Measurements from ENCODE around the gene ZFYVE28. TPM values are rescaled to one million over a fixed set of nuclear protein-coding genes. Genes with fewer than 3 reads are reported as not detected.
"Not testable (repeated sequence)": the region's sequence is repeated elsewhere in the genome, so short reads cannot be mapped to it uniquely, and the experiment has no call there.

The ZFYVE28 gene
- total RNA-seq, 1 experiment from 2014 or later = 1.5 TPM

DNA sequence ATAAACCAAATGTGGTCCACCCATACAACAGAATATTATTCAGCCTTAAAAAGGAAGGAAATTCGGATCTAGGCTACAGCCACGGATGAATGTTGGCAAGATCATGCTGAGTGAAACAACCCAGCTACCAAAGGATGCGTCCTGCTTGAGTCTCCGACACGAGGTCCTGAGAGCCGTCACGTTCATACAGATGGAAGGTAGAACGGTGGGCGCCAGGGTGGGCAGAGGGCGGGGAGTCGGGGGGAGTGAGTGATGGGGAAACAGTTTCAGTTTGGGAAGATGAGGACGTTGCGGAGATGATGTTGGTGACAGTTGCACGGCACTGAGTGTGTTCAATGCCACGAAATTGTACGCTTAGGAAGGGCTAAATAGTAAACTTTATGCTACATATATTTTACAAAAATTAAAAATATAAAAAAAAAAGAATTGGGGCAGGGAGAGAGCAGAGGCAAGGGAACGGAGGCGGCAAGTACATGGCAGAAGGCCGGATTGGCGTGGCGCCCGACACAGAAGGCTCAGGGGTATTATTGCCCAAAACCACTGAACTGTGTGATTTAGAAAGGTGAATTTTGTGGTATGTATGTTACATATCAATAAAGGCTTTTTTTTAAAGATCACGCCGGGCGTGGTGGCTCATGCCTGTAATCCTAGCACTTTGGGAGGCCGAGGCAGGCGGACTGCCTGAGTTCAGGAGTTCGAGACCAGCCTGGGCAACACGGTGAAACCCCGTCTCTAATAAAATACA is 141.7 kb downstream of the ZFYVE28 start:
- no peaks in the 10 kb centered on the region for H3K27me3 ChIP-seq
- H3K36me3 ChIP-seq = no peaks in the 10 kb centered on the region
- H3K4me3 ChIP-seq = no peak overlapping the region
- DNase-seq = no peak
- no peaks in the 10 kb centered on the region for H3K9me3 ChIP-seq

- Histone ChIP-seq H3K36me3 (no peaks in the 10 kb centered on the region), H3K9me3 (no peaks in the 10 kb centered on the region), H3K27me3 (no peaks in the 10 kb centered on the region), H3K4me3 (no peak overlapping the region)
- DNase-seq = no peak
These were observed 142.7 kb downstream of the ZFYVE28 start for GRCh38 chr4:2275546-2276251.

DNA sequence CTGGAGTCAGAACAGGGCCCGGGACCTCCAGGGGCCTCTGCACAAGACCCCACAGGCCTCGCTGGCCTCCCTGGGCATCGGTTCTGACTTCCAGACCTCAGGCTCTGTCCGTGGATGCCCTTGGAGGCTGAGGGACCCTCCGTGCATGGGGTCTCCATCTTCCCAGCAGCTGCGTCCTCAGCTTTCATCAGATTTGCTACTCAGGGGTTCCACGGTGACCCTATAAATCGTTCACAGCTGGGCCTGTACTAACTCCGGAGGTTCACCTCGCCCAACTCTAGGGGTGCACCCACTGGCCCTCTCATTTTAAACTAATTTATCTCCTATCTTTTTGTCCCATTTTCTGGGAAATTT is 143.4 kb downstream of the ZFYVE28 start:
- H3K27me3 ChIP-seq, DNase-seq: not testable (repeated sequence)

DNA sequence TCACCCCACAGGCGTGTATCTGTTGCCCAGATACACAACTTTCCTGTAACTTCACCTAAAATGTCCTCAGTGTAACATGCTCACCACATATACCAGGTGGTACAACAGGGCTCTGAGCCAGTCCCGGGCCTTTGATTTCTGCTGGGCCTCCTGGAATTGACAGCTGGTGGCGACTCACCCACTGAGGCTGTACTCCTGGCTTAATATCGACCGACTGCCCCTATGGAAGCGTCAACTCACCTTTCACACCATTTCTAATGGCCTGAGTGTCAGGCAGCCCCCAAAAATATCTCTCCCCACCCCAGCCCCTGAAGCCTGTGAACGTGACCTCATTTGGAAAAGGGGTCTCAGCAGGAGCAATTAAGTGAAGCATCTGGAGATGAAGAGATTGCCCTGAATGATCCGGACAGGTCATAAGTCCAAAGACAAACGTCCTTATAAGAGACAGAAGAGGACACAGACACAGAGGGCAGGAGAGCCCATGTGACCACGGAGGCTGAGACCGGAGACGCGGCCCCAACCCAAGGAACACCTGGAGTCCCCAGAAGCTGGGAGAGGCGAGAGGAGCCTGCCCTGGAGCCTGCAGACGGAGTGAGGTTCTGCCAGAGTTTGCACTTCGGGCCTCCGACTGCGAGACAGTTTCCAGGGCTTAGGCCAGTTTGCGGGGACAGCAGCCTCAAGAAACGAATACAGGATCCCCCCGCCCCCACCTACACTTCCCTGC is 144.0 kb downstream of the ZFYVE28 start:
- H3K9me3 ChIP-seq = no peaks in the 10 kb centered on the region

More for the DNA sequence above, 143.4 kb downstream of the ZFYVE28 start:
- H3K4me3 ChIP-seq, H3K36me3 ChIP-seq, H3K9me3 ChIP-seq: not testable (repeated sequence)

GRCh38 chr4:2273657-2274319 is 144.7 kb downstream of the ZFYVE28 start:
- Histone ChIP-seq H3K9me3 (no peaks in the 10 kb centered on the region), H3K36me3 (no peaks in the 10 kb centered on the region), H3K27me3 (no peaks in the 10 kb centered on the region), H3K4me3 (no peak overlapping the region)
- DNase-seq = no peak

More for the DNA sequence above, 144.0 kb downstream of the ZFYVE28 start:
- Histone ChIP-seq H3K27me3 (no peaks in the 10 kb centered on the region), H3K4me3 (no peak overlapping the region), H3K36me3 (no peaks in the 10 kb centered on the region)
- DNase-seq = no peak

- H3K9me3 ChIP-seq = no peaks in the 10 kb centered on the region
- H3K27me3 ChIP-seq = no peaks in the 10 kb centered on the region
- no peak overlapping the region for H3K4me3 ChIP-seq
- DNase-seq = no peak
- H3K36me3 ChIP-seq = no peaks in the 10 kb centered on the region
These were observed 145.2 kb downstream of the ZFYVE28 start for GRCh38 chr4:2273221-2273620.

DNA sequence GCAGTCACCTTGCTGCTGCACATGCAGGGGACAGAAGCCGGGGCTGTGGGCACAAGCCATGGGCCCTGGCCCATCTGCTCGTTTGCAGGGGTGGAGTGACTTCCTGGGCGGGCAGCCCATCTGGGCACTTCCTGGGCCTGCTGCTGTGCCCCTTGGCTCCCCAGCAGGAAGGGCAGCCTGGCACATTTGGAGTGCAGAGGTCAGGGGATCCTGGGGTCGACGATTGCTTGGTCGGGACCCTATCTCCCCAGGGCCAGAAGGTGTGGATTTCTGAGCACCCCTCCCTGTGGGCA is 145.7 kb downstream of the ZFYVE28 start:
- no peak for DNase-seq
- Histone ChIP-seq H3K9me3 (no peaks in the 10 kb centered on the region), H3K27me3 (no peaks in the 10 kb centered on the region)

DNA sequence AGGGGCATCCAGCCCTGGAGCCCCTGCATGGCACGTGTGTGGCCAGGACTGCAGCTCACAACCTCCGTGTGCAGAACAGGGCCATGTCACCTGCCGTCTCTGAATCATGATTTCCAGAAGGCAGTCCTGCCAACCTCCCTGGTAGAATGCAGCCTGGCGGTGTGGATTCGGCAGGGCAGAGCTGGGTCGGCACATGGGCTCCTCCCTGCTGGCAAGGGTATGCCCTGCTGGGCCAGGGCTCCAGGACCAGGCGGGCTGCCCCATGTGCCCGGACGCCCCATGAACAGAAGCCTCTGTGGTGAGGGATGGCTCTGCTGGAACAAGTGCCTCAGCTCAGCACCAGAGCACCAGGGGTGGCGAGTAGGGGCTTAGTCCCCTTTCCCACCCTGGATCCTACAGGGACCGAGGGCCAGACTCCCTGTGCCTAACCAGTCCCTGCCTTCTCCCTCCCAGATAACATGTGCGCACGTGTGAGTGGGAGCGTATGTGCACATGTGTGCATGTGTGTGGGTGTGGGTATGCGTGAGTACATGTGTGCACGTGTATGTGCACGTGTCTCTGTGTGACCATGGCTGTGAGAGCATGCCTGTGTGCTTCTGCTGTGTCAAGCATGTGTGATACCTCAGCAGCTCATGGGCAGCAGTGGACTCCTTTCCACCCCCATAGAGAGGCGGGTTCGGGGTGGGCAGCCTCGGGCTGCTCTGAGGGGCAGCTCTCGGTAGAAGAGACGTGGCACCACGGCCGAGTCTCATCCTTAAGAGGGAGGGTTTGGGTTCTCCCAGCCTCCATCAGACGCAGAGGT is 146.2 kb downstream of the ZFYVE28 start:
- no peaks in the 10 kb centered on the region for H3K9me3 ChIP-seq
- H3K27me3 ChIP-seq = no peaks in the 10 kb centered on the region
- no peaks in the 10 kb centered on the region for H3K36me3 ChIP-seq
- DNase-seq = no peak
- no peak overlapping the region for H3K4me3 ChIP-seq

More for the DNA sequence above, 145.7 kb downstream of the ZFYVE28 start:
- no peak overlapping the region for H3K4me3 ChIP-seq
- H3K36me3 ChIP-seq = no peaks in the 10 kb centered on the region

GRCh38 chr4:2271279-2272025 is 147.0 kb downstream of the ZFYVE28 start:
- H3K4me3 ChIP-seq = no peak overlapping the region
- no peak for DNase-seq

DNA sequence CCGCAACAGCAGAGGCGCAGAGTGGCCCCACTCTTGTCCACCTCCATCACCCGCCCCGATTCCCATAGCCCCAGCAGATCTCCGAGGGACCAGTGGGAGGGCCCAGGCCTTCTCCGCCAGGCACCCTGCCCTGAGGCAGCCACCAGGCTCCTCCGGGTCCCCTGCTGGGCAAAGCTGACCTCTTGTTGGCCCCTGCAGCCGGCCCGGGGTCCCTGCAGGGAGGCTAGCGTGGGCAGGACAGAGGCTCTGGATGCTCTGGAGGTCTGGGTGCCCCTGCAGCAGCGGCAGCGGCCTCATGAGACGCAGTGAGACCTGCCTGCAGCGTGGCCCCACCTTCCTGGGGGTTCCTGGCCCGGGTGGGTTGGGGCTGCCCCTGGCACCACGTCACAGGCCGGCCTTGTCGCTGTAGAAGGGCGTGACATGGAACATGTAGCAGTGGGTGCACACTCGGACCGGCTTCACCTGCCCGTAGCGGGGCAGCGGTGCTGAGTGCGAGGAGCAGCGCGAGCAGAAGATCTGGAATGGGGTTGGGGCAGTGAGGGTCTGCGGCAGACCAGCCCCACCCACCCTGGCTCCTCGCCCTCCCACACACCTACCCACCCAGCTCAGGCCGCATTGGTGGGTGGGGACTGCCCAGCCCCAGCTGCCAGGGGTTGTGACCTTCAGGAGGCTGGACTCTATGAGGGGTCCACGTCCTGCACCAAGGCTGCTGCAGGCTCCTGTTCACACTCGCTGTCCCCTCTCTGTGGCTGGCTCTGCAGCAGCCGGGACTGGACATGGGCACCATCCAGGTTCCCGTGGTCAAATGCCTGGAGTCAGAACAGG is 147.9 kb downstream of the ZFYVE28 start:
- no peaks in the 10 kb centered on the region for H3K27me3 ChIP-seq
- H3K4me3 ChIP-seq = no peak overlapping the region
- DNase-seq = no peak
- H3K9me3 ChIP-seq = no peaks in the 10 kb centered on the region
- H3K36me3 ChIP-seq = no peaks in the 10 kb centered on the region

More at GRCh38 chr4:2271279-2272025, 147.0 kb downstream of the ZFYVE28 start:
- no peaks in the 10 kb centered on the region for H3K9me3 ChIP-seq
- no peaks in the 10 kb centered on the region for H3K36me3 ChIP-seq
- no peaks in the 10 kb centered on the region for H3K27me3 ChIP-seq

- H3K36me3 ChIP-seq = no peaks in the 10 kb centered on the region
These were observed 148.8 kb downstream of the ZFYVE28 start for GRCh38 chr4:2269618-2270163.

GRCh38 chr4:2269206-2269531 is 149.3 kb downstream of the ZFYVE28 start:
- DNase-seq = no peak
- Histone ChIP-seq H3K27me3 (no peaks in the 10 kb centered on the region), H3K9me3 (no peaks in the 10 kb centered on the region), H3K36me3 (no peaks in the 10 kb centered on the region), H3K4me3 (no peak overlapping the region)

More at GRCh38 chr4:2269618-2270163, 148.8 kb downstream of the ZFYVE28 start:
- Histone ChIP-seq H3K4me3 (no peak overlapping the region), H3K9me3 (no peaks in the 10 kb centered on the region), H3K27me3 (no peaks in the 10 kb centered on the region)
- DNase-seq = no peak

DNA sequence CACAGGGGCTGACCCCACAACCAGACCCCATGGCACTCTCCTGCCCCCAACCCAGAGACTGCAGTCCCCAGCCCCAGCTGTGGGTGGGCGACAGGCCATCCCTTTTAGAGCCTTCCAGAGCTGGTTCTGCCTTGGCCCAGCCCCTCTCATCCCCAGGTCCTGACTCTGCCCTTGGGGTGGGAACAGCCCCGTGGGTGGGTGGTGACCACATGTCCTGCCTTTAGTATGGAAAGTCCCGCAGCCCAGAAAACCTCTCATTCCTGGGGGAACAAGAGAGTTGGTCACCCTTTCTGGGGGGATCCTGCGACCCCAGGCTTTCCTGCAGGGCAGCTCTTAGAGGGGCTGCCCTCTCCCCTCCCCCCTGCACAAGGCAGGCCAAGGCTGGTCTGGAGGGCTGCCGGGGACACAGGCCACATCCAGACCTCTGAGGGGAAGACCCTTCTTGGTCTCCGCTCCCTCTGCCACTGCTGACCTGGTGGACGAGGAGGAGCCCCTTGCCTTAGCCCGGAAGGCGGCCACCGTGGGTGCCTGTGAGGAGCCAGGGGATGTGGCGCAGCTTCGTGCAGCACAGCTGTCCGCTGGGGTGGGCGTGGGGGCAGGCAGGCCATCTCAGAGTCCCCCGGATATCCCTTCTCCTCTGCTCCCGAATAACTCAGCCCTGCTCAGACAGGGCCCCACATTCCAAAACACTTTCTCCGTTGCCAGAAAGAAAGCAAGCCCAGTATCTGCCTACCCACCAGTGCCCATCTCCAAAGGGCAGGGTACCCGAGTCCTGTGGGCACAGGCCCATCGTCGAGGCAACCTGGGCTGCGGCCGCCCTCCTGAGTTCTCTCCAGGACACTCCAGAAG is 149.9 kb downstream of the ZFYVE28 start:
- H3K4me3 ChIP-seq = no peak overlapping the region
- H3K36me3 ChIP-seq = no peaks in the 10 kb centered on the region
- no peak for DNase-seq
- H3K27me3 ChIP-seq = no peaks in the 10 kb centered on the region
- H3K9me3 ChIP-seq = no peaks in the 10 kb centered on the region

GRCh38 chr4:2267841-2268240 is 150.6 kb downstream of the ZFYVE28 start:
- Histone ChIP-seq H3K27me3 (no peaks in the 10 kb centered on the region), H3K9me3 (no peaks in the 10 kb centered on the region), H3K36me3 (no peaks in the 10 kb centered on the region), H3K4me3 (no peak overlapping the region)
- DNase-seq = no peak
